ENCODE measurements around the gene MVP. TPM values are rescaled to one million over a fixed set of nuclear protein-coding genes. Genes with fewer than 3 reads are reported as not detected.

MVP gene
- total RNA-seq, 1 donor from 2014 or later: 27.4 TPM

DNA sequence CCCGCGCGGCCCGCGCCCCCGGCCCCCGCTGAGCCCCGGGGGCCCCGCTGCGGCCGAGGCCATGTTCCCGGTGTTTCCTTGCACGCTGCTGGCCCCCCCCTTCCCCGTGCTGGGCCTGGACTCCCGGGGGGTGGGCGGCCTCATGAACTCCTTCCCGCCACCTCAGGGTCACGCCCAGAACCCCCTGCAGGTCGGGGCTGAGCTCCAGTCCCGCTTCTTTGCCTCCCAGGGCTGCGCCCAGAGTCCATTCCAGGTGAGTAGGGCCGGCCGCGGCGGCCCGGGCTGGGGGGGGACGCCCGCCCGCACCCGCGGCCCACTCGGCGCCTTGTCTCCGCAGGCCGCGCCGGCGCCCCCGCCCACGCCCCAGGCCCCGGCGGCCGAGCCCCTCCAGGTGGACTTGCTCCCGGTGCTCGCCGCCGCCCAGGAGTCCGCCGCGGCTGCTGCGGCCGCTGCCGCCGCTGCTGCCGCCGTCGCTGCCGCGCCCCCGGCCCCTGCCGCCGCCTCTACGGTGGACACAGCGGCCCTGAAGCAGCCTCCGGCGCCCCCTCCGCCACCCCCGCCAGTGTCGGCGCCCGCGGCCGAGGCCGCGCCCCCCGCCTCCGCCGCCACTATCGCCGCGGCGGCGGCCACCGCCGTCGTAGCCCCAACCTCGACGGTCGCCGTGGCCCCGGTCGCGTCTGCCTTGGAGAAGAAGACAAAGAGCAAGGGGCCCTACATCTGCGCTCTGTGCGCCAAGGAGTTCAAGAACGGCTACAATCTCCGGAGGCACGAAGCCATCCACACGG is 13.4 kb upstream of the MVP start:
- Mint-ChIP-seq H3K4me3 (peak overlapping the region; percentile 86), H3K27me3 (no peaks in the 10 kb centered on the region), H3K27ac (peak overlapping the region; percentile 84), H3K36me3 (peaks cover 4% of the 10 kb centered on the region), H3K4me1 (ENCODE audit: unreplicated experiment) (peaks cover 40% of the 10 kb centered on the region), H3K9me3 (no peaks in the 10 kb centered on the region)
- TF ChIP-seq, protein P1, sequence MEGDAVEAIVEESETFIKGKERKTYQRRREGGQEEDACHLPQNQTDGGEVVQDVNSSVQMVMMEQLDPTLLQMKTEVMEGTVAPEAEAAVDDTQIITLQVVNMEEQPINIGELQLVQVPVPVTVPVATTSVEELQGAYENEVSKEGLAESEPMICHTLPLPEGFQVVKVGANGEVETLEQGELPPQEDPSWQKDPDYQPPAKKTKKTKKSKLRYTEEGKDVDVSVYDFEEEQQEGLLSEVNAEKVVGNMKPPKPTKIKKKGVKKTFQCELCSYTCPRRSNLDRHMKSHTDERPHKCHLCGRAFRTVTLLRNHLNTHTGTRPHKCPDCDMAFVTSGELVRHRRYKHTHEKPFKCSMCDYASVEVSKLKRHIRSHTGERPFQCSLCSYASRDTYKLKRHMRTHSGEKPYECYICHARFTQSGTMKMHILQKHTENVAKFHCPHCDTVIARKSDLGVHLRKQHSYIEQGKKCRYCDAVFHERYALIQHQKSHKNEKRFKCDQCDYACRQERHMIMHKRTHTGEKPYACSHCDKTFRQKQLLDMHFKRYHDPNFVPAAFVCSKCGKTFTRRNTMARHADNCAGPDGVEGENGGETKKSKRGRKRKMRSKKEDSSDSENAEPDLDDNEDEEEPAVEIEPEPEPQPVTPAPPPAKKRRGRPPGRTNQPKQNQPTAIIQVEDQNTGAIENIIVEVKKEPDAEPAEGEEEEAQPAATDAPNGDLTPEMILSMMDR (conservative IDR thresholded peaks at IDR 0.05): no peak
- DNase-seq (ENCODE audit: extremely low spot score, unreplicated experiment): no peak

- Mint-ChIP-seq H3K36me3 (peaks cover 4% of the 10 kb centered on the region), H3K4me1 (ENCODE audit: unreplicated experiment) (peaks cover 40% of the 10 kb centered on the region), H3K4me3 (peak overlapping the region; percentile 86)
Measured at GRCh38 chr16:29807426-29808218, 12.6 kb upstream of the MVP start.

GRCh38 chr16:29808219-29808900 is 11.9 kb upstream of the MVP start:
- H3K27ac Mint-ChIP-seq: peak overlapping the region; percentile 84
- TF ChIP-seq, protein P1 (conservative IDR thresholded peaks at IDR 0.05): no peak
- peaks cover 37% of the 10 kb centered on the region for H3K4me1 Mint-ChIP-seq (ENCODE audit: unreplicated experiment)
- no peak for DNase-seq (ENCODE audit: extremely low spot score, unreplicated experiment)
- no peaks in the 10 kb centered on the region for H3K9me3 Mint-ChIP-seq
- H3K36me3 Mint-ChIP-seq: peaks cover 4% of the 10 kb centered on the region
- no peaks in the 10 kb centered on the region for H3K27me3 Mint-ChIP-seq
- H3K4me3 Mint-ChIP-seq: peak overlapping the region; percentile 86

More at GRCh38 chr16:29807426-29808218, 12.6 kb upstream of the MVP start:
- H3K9me3 Mint-ChIP-seq: no peaks in the 10 kb centered on the region
- no peaks in the 10 kb centered on the region for H3K27me3 Mint-ChIP-seq
- H3K27ac Mint-ChIP-seq: peak overlapping the region; percentile 84
- DNase-seq (ENCODE audit: extremely low spot score, unreplicated experiment): no peak
- TF ChIP-seq, protein P1 (conservative IDR thresholded peaks at IDR 0.05): peak; percentile 57

GRCh38 chr16:29809031-29809747 is 11.1 kb upstream of the MVP start:
- Mint-ChIP-seq H3K36me3 (peaks cover 4% of the 10 kb centered on the region), H3K9me3 (no peaks in the 10 kb centered on the region), H3K27me3 (no peaks in the 10 kb centered on the region), H3K27ac (no peak overlapping the region), H3K4me3 (peak overlapping the region; percentile 86), H3K4me1 (ENCODE audit: unreplicated experiment) (peaks cover 30% of the 10 kb centered on the region)
- TF ChIP-seq, protein P1 (conservative IDR thresholded peaks at IDR 0.05): no peak
- DNase-seq (ENCODE audit: extremely low spot score, unreplicated experiment): no peak

Measured in type B pancreatic cell (in vitro differentiated cells).